AG08395 (cell line): ENCODE data around the gene OBSCN.
"Not testable (repeated sequence)": the region's sequence is repeated elsewhere in the genome, so short reads cannot be mapped to it uniquely, and the experiment has no call there.

Experiments used
- DNase-seq: peaks from one replicate; pipeline ENCODE4 v3.0.0; 2012; ENCODE audit warnings: mixed read lengths, low spot score

OBSCN gene

DNA sequence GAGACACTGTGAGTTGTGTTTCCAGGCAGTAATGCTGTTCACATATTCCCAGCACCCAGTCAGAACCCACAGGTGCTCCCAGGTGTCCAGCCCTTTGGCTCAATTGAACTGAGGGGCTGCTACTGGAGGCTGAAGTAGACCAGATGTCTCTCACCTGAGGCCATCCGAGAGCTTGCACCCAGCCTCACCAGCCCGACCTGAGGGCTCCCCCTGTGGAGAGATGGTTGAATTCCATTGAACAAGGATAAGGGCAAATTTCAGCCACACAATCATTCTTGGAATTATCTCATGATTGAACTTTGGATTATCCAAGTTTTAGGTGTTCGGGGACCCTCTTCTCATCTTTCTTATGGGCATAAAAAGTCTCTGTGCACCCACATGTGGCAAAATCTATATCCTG lies 52.1 kb downstream of the OBSCN start:
- DNase-seq = no peak

DNA sequence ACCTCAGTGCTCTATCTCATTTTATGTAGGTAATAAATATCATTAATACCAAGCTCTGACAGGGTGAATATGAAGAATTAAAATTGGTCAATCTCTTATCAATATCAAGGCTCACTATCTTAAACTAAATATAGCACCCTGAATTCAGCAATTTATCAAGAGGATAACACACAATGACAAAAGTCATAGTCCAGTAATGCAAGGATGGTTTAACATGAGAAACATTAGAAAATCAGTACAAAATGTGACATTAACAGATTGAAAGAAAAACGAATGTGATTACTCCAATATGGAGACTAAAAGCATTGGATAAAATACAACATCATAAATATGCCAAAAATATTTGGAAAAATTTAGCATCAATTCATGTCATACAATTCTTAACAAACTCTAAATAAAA lies 53.9 kb downstream of the OBSCN start:
- no peak for DNase-seq

DNA sequence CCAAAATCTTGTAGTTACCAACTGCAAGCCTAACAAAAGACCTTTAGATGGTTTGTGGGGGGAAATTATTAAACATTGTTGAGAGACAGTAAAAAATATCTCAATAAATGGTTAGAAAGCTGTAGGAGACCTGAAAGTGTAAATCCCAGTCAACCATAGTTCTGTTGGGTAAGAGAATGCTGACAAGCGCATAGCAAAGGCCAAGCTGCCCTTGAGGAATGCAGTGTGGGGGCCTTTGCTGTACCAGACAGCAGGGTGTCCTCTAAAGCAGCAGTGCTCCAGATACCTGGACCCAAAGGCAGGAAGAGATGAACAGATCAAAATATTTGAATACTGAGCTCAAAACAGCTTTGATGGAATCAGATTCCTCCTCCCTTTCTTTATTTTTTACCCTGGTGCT lies 54.6 kb downstream of the OBSCN start:
- DNase-seq = no peak

DNA sequence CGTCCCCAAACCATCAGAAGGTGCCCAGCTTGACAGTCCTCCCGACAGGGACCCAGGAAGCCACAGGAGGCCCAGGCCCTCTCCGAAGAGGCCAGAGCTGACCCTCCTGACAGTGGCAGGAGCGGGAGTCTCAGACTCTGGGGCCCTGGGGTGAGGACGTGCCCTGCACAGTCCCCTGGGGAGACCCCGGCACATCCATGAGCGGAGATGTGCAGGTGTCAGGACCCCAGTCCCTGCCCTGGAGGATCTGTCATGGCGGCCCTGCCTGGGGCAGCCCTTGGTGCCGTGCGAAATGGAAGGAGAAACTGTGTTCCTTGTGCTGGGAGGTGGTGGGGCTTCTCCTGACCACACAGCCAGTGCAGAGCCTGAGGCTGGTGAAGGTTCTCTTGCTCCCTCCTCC lies 55.8 kb downstream of the OBSCN start:
- DNase-seq = no peak

DNA sequence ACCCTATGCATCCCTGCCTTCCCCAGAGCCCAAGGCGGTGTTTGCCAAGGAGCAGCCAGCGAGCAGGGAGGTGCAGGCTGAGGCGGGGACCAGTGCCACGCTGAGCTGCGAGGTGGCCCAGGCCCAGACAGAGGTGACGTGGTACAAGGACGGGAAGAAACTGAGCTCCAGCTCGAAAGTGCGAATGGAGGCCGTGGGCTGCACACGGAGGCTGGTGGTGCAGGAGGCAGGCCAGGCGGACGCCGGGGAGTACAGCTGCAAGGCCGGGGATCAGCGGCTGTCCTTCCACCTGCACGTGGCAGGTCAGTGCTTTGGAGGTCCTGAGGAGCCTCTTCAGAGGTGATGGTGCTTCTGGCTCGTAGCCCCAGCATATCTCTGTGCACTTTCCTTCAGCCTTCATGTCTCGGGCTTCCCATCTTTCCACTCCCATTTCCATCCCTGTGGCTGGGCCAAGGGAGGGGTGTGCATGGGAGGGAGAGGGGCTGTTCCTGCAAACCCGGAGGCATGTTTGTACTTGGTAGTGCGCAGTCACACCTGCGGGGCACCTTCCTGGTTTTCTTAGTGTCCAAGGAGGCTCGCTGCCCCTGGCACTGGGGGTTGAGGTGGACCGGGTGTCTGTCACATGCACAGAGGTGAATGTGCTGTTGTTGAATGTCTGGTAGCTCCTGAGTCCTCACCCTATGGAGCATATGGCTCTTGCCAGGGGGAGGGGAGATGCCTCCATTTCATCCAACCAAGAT lies 56.4 kb downstream of the OBSCN start:
- no peak for DNase-seq

DNA sequence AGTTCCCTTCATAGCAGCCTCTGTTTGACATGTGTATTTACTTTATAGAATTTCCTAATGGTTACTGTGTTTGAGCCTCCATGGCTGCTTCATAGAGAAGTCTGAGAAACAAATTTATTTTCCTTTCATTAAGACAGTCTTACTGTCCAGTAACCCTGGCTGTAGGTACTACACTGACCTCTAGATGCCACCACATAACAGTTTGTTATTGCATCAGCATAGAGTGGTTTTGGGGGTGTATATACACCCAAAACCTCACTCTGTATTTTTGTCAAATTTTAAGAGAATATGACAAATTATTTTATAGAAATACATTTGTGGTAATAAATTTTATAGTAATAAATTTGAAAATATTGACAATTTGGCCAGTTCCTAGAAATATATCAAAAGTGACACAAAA lies 57.3 kb downstream of the OBSCN start:
- DNase-seq = peak; percentile 46

DNA sequence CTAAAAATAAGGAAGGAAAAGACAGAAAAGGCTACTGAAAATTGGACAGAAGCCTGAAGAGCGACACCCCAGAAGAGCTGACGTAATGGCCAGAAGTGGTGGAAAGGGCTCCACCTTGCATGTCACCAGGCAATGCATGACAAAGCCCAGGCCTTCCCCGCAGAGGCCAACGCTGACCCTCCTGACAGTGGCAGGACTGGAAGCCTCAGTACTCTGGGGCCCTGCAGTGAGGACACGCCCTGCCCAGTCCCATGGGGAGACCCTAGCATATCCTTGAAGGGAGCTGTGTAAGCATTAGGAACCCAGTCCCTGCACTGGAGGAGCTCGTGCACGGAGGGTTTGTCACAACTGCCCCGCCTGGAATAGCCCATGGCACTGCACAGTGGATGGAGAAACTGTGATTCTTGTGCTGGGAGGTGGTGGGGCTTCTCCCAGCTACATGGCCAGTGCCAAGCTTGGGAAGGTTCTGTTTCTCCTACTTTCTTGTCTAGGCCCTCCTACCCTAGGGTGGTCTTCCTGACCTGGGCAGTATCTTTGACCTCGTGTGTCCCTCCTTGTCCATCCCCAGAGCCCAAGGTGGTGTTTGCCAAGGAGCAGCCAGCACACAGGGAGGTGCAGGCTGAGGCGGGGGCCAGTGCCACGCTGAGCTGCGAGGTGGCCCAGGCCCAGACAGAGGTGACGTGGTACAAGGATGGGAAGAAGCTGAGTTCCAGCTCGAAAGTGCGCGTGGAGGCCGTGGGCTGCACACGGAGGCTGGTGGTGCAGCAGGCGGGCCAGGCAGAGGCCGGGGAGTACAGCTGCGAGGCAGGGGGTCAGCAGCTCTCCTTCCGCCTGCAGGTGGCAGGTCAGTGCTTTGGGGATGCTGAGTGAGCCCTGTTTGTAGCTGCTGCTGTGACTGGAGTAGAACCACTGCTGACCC lies 60.4 kb downstream of the OBSCN start:
- no peak for DNase-seq

DNA sequence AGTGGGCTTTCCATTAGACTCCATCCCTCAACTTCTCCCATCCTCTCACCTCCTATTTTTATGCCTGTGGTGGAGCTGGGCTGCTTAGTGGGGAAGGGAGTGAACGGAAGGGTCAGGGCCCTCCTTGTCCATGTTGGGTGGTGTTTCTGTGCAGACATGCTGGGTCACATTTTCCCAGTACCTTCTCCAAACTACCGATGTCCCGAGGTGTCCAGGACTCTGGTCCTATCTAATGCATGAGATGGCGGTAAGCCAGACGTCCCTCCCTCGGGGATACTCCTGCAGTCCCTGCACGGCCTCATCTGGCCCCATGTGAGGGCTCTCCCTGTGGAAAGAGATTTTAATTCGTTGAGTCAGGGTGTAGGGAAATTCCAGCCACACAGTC lies 61.0 kb downstream of the OBSCN start:
- DNase-seq = no peak

DNA sequence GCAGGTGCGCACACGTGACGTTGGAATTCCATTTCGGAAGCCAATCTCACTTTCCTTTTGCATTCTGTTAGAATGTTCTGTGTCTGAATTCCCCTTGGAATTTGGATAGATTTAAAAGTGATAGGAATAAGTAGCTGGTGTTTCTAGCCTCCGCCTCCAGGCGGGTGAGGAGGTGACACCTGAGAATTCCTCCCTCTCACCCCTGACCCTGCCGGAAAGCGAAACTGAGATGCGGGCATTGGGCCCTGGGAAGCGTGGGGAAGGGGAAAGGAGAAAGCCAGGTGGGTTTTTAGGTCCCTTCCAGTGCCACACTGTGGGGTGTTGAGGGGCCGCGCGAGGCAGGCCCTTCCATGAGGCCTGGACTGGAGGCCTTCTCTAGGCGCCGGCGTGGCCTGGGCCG lies 61.6 kb downstream of the OBSCN start:
- not testable (repeated sequence) for DNase-seq

DNA sequence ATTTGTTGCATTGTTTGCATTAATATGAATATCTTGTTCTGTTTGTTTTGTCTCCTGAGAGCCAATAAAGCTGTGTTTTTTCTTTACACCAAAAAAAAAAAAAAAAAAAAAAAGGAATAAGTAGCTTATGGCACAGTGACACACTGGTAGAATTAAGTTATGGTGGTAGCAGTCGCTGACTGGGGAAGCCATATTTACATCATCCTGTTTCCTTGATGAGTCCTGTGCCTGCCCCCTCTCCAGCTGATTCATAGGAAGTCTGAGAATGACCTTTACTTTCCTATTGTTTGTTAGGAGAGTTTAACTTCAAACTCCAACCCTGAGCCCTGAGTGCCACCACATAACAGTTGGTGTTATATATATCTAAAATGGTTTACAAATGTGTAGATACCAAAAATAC lies 62.2 kb downstream of the OBSCN start:
- DNase-seq = peak; percentile 25

DNA sequence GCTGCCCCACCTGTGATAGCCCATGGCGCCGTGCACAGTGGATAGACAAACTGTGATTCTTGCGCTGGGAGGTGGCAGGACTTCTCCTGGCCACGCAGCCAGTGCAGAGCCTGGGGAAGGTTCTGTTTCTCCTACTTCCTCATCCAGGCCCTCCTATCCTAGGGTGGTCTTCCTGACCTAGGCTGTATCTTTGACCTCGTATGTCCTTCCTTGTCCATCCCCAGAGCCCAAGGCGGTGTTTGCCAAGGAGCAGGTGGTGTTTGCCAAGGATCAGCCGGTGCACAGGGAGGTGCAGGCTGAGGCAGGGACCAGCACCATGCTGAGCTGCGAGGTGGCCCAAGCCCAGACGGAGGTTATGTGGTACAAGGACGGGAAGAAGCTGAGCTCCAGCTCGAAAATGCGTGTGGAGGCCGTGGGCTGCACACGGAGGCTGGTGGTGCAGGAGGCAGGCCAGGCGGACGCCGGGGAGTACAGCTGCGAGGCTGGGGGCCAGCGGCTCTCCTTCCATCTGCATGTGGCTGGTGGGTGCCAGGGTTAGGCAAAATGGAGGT lies 63.9 kb downstream of the OBSCN start:
- no peak for DNase-seq

DNA sequence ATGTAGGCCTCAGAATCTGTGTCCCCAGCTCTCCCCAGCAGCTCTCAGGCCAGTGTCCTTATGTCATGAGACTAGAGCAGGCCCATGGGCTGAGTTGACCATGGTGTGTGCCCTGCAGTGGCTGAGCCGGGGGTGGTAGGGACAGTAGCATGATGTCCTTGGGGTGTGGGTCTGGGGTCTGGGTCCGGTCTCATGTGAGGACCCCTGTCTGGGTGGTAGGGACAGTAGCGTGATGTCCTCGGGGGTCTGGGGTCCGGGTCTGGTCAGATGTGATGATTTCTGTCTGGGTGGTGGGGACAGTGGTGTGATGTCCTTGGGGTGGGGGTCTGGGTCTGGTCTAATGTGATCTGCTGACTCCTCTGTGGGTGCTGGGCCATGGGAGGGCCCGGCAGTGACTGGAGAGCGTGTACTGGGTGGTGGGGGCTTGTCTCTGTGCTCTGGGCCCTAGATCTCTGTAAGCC lies 64.5 kb downstream of the OBSCN start:
- DNase-seq = no peak

DNA sequence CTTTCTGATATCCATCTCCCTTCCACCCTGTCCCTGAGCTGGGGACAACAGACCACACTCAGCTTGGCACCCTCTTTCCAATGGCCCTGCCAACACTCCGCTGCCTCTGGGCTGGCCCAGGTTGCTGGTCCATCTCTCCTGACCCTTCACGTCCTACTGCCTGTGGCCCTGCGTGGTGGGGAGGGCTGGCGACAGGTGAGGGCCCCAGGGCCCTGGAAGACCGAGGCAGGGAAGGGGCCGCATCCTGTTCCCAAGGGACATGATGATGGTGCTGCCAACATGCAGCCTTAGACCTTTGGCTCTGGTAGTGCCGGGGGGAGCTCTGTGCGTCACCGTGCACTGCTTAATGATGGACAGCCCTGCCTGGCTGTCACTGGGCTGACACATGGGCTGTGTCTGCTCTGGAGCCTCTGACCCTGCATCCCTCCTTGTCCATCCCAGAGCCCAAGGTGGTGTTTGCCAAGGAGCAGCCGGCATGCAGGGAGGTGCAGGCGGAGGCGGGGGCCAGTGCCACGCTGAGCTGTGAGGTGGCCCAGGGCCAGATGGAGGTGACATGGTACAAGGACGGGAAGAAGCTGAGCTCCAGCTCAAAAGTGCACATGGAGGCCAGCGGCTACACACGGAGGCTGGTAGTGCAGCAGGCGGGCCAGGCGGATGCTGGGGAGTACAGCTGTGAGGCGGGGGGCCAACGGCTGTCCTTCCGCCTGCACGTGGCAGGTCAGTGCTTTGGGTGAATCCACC lies 65.2 kb downstream of the OBSCN start:
- no peak for DNase-seq

DNA sequence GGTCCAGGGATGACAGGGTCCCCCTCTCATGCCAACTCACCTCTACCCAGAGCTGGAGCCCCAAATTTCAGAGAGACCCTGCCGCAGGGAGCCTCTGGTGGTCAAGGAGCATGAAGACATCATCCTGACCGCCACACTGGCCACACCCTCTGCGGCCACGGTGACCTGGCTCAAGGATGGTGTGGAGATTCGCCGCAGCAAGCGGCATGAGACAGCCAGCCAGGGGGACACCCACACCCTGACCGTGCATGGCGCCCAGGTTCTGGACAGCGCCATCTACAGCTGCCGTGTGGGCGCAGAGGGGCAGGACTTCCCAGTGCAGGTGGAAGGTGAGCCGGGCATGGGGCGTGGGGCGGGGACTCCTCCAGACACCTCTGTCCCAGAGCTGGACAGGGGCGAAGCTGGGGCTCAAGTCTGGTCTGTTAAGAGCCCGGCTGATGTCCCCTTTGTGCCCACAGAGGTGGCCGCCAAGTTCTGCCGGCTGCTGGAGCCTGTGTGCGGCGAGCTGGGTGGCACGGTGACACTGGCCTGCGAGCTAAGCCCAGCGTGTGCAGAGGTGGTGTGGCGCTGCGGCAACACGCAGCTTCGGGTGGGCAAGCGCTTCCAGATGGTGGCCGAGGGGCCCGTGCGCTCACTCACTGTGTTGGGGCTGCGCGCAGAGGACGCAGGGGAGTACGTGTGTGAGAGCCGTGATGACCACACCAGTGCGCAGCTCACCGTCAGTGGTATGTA lies 66.0 kb downstream of the OBSCN start:
- no peak for DNase-seq

DNA sequence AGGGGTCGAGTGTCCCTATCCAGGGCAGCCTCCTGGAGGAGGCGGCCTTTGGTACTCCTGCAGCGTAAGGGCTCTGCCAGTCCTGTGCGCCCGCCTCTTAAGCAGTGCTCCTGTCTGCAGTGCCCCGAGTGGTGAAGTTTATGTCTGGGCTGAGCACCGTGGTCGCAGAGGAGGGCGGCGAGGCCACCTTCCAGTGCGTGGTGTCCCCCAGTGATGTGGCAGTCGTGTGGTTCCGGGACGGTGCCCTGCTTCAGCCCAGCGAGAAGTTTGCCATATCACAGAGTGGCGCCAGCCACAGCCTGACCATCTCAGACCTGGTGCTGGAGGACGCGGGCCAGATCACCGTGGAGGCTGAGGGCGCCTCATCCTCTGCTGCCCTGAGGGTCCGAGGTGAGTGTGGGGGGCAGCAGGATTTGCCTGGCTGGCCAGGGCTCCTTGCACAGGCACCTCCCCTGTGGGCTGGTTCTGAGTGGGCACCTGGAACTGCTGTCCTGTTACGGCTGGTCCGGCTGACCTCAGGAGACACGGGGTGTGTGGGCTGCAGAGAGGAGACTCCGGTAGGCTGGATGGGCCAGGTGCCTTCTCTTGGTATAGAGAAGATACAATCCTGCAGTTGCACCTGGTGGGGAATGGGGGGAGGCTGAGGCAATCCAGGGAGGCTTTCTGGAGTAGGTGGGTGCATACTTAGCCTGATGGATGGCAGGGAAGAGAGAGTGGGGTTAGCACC lies 66.8 kb downstream of the OBSCN start:
- no peak for DNase-seq

DNA sequence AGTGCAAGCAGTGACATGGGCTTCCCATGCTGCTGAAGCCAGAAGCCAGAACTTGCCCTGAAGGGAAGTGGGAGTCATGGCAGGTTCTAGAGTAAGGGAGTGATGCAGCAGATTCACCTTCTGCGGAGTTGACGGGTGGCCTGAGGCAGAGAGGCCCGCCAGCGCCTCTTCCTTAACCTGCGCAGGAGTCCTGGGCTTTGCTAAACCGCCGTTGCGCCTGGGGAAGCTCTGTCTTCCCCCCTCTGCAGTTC lies 67.3 kb downstream of the OBSCN start:
- no peak for DNase-seq

DNA sequence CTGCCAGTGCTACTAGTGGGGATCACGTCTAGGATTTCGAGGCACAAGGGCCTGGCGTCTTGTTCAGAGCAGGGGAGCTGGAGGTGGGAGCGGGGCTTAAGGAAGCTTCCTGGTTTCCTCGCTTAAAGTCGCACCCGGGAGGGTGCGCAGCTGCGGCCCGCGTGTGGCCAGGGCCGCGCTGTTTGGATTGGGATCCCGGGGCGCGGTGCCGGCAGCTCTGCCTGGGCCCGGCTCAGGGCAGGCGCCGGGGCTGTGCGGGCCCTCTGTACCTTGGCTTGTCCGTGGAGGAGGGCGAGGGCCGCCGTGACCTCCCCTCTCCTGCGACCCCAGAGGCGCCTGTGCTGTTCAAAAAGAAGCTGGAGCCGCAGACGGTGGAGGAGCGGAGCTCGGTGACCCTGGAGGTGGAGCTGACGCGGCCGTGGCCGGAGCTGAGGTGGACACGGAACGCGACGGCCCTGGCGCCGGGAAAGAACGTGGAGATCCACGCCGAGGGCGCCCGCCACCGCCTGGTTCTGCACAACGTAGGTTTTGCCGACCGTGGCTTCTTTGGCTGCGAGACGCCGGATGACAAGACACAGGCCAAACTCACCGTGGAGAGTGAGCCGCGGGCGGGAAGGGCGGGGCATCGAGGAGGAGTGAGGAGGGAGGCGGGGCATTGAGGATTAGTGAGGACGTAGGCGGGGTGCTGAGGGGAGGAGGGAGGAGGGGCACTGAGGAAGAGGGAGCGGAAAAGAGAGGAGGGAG lies 67.8 kb downstream of the OBSCN start:
- DNase-seq = peak; percentile 89

DNA sequence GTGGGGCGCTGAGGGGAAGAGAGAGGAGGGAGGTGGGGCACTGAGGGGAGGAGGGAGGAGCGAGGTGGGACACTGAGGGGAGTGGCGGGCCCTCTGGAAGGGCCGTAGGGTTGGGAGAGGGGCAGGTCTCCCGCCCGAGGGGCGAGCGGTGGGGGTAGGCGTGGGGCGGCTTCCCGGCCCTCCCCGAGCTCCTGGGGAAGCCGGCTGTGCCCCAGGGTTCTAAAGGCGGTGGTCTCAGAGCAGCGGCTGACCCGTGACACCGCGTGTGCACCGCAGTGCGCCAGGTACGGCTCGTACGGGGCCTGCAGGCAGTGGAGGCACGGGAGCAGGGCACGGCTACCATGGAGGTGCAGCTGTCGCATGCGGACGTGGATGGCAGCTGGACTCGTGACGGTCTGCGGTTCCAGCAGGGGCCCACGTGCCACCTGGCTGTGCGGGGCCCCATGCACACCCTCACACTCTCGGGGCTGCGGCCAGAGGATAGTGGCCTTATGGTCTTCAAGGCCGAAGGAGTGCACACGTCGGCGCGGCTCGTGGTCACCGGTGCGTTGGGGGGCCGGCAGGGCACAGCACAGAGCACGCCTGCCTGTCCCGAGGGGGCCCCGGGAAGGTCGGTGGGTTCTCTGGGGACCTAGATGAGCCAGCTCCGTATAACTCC lies 68.5 kb downstream of the OBSCN start:
- DNase-seq = no peak

DNA sequence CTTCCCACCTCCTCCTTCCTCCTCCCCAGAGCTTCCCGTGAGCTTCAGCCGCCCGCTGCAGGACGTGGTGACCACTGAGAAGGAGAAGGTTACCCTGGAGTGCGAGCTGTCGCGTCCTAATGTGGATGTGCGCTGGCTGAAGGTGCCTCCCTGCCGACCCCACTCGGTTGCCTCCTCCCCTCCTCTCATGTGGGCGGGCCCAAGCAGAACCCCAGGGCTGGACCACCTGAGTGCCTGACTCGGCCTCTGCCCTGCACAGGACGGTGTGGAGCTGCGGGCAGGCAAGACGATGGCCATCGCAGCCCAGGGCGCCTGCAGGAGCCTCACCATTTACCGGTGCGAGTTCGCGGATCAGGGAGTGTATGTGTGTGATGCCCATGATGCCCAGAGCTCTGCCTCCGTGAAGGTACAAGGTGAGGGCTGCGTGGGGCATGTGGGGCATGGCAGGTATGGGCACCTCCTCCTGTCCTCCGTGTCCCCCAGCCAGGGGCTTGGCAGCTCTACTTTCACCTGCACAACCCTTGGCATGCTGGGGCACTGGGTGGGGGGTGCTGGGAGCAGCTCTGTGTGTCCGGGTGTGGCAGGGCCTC lies 69.2 kb downstream of the OBSCN start:
- DNase-seq = no peak
